AG04449 (cell line): ENCODE measurements around the gene TEX22.

ENCODE experiments used
- CTCF ChIA-PET: fragments of 350-600 bp; formaldehyde crosslinking; extraction: SDS; loops from one replicate; lab custom pipeline; 2021; ENCODE audit warnings: antibody characterized with exemption; lab: Yijun Ruan, JAX
- POLR2A ChIA-PET: fragments of 400-600, 350-600 bp; formaldehyde crosslinking; extraction: SDS; loops from one replicate; lab custom pipeline; 2020; ENCODE audit warnings: antibody characterized with exemption, inconsistent platforms; lab: Yijun Ruan, JAX
- DNase-seq: peaks from one replicate; pipeline ENCODE4 v3.0.0-alpha.2; 2010; ENCODE audit warnings: low read depth, low spot score
- H3K4me3 ChIP-seq: 2 replicates; pipeline ENCODE4 v1.5.1; 2011; ENCODE audit warnings: low read depth, mild to moderate bottlenecking, control low read depth, low read length
- TF ChIP-seq, protein P1 (sequence below): IDR thresholded peaks from one replicate; pipeline ENCODE4 v1.5.1; 2011; ENCODE audit warnings: mild to moderate bottlenecking, moderate library complexity, low read length, control low read depth, inconsistent platforms; ENCODE audit not compliant: insufficient read depth; ENCODE audit errors: missing control alignments

TEX22 gene, protein sequence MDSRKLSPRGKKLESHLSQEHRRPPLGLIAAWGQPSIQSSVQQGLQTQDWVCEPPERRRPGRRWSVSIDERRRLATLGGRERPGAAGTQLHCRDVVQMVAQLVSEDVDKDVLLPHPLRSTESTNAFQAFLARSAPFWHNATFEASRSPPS

DNA sequence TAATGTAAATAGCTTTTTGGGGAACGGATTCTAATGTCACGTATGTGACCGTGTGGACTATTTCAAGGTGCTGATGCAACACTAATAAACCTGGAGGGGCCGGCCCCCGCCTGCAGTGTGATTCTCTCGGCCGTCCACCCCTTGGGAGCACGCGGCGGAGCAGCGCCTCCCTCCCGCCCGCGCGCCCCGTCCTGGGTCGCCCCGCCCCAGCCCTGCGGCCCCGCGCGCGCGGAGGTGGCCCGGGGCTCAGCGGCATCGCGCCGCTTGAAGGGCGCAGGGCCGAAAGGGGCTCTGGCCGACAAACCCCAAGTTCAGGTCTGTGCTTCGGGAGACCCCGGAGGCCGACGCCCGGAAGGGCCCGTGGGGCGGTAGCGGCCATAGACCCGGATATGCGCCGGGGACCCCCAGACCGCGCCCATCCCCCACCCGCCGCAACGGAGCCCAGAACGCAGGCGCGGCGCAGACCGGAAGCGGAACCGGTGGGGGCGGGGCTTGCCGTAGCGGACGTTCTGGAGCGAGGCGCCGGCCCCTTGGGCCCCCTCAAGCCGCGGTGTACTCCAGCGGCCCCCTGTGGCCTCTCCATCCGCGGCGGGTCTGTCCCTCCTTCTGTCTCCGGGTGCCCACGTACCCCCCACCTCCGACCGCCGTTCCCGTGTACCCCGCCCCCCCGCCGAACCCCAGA lies at the start of gene TEX22:
Gene TEX22 (plus strand): TSS at position 495 of the 682 bp plus-strand sequence. CDS start 803 bp downstream, outside the sequence.
- ChIA-PET POLR2A (interaction anchor here (2.0 kb wide), 1 partner anchor 13 kb away, joined by 8 read pairs; no protein-coding TSS in a partner anchor), CTCF (interaction anchor here (0.8 to 1.7 kb wide), 6 partner anchors 13 to 92 kb away, joined by 3 to 8 read pairs (median 3); no protein-coding TSS in a partner anchor)
- no peak for DNase-seq
- peak within 1 kb of the TSS; percentile 79 for H3K4me3 ChIP-seq
- TF ChIP-seq, protein P1, sequence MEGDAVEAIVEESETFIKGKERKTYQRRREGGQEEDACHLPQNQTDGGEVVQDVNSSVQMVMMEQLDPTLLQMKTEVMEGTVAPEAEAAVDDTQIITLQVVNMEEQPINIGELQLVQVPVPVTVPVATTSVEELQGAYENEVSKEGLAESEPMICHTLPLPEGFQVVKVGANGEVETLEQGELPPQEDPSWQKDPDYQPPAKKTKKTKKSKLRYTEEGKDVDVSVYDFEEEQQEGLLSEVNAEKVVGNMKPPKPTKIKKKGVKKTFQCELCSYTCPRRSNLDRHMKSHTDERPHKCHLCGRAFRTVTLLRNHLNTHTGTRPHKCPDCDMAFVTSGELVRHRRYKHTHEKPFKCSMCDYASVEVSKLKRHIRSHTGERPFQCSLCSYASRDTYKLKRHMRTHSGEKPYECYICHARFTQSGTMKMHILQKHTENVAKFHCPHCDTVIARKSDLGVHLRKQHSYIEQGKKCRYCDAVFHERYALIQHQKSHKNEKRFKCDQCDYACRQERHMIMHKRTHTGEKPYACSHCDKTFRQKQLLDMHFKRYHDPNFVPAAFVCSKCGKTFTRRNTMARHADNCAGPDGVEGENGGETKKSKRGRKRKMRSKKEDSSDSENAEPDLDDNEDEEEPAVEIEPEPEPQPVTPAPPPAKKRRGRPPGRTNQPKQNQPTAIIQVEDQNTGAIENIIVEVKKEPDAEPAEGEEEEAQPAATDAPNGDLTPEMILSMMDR = peak; percentile 24

GRCh38 chr14:105348945-105349699 lies 49.2 kb upstream of the TEX22 start:
- no peak overlapping the region for H3K4me3 ChIP-seq
- ChIA-PET POLR2A (no interaction called here), CTCF (interaction anchor here (1.1 to 3.2 kb wide), 2 partner anchors 136 to 147 kb away, joined by 3 to 32 read pairs; no protein-coding TSS in a partner anchor)
- no peak for DNase-seq
- TF ChIP-seq, protein P1 = no peak

DNA sequence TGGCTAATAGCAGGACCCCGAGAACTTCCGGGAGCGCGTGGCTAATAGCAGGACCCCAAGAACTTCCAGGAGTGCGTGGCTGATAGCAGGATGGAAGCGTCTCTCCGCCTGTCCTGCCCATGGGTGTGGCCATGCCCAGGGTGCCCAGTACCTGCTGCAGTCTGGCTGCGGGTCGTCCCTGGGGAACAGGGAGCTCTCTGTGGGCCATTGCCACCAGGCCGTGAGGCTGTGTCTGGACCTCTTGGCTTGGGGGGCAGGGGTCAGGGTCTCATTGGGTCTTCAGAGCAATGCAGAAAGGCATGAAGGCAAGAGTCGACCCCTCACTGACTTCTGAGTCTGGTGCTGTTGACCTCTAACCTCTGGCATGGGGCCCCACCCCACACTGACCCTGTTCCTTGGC lies 48.3 kb upstream of the TEX22 start:
- POLR2A ChIA-PET = interaction anchor here (0.6 kb wide), 1 partner anchor 49 kb away, joined by 3 read pairs; no protein-coding TSS in a partner anchor
- H3K4me3 ChIP-seq = no peak overlapping the region
- TF ChIP-seq, protein P1 = no peak
- DNase-seq = no peak
- CTCF ChIA-PET = interaction anchor here (0.6 to 3.2 kb wide), 6 partner anchors 18 to 147 kb away, joined by 3 to 32 read pairs (median 6); no protein-coding TSS in a partner anchor

- ChIA-PET POLR2A (interaction anchor here (0.6 kb wide), 1 partner anchor 49 kb away, joined by 3 read pairs; no protein-coding TSS in a partner anchor), CTCF (interaction anchor here (0.6 to 3.2 kb wide), 10 partner anchors 9 to 260 kb away, joined by 3 to 32 read pairs (median 9); no protein-coding TSS in a partner anchor)
- H3K4me3 ChIP-seq = no peak overlapping the region
- TF ChIP-seq, protein P1 = no peak
- no peak for DNase-seq
Observed at GRCh38 chr14:105350450-105351244, 47.7 kb upstream of the TEX22 start.

DNA sequence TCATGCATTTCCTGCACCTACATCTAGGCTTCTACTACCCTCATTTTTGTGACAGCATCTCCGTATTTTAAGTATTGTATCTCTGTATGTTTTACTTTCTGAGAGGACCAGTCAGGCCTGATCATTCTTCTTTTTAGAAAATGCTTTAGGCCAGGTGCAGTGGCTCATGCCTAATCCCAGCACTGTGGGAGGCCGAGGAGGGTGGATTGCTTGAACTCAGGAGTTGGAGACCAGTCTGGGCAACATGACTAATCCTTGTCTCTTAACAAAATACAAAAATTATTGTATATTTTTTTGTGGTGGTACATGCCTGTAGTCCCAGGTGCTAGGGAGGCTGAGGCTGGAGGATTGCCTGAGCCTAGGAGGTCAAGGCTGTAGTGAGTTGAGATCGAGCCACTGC lies 46.9 kb upstream of the TEX22 start:
- TF ChIP-seq, protein P1 = no peak
- ChIA-PET POLR2A (no interaction called here), CTCF (interaction anchor here (0.8 to 3.2 kb wide), 21 partner anchors 10 to 261 kb away, joined by 3 to 32 read pairs (median 5); no protein-coding TSS in a partner anchor)
- DNase-seq = no peak
- H3K4me3 ChIP-seq = no peak overlapping the region
